GM21447 (cell line): ENCODE measurements around the gene CDH23.

Experiments used
- ATAC-seq: cut with Tn5 transposase; IDR thresholded peaks from one replicate; pipeline ENCODE4 v1.9.1; 2021; ENCODE audit not compliant: unreplicated experiment

The CDH23 gene

DNA sequence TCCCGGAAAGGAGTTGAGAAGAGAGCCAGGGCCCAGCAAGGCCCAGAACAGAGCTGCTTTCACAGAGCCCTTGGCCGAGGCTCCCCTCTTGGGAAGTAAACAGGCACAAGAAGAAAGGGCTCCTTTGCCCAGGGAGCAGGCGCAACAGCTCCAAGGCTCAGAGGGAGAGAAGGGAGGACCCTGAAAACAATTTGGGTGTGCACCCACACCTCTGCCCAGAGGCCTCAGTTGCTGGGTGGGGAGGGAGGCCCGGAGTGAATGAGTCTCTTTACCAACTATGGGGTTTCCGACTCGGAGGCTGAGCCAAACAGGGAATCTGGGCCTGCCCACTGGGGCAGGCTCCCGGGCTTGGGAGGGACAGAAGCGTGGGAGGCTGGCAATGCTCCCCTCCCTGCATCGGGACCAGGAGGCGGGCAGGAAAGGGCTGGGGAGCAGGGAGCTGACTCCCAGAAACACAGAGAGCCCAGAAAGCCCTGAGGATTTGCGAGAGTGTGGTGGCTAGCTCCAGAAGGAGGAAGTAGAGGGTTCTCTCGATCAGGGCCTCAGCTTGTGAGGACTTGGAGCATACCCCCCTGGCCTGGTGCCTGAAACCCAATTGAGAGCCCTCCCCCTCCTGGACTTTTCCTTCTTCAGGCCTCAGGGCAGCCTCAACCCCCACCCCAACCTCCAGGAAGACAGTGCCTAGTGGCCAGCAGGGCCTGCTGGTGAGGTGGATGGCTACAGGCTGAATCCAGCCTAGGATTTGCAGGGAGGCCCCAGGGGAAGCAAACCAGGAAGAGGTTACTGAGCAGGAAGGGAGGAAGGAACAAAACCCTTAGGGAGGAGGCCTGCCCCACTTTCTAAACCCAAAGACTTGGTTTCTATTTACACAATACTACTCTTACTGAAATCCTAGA is 316.7 kb downstream of the CDH23 start:
- no peak for ATAC-seq

DNA sequence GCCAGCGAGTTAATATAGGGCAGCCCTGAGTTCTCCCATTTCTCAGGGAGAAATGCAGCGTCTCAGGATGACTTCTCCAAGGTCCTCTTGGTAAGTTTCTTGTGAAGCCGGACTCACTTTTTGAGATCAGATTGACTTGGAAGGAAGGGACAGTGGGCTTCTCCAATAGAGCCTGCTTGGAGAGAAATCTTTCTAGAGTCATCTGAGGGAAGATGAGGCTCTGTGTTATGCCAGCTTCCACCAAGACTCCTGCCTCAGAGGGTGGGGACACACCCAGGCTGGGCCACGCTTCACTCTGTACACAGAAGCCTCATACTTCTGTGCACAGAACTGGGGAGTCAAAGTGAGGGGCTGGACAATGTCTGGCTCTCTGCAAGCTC is 317.3 kb downstream of the CDH23 start:
- no peak for ATAC-seq

- ATAC-seq, result no peak
These were observed 317.9 kb downstream of the CDH23 start for GRCh38 chr10:71714592-71714991.

DNA sequence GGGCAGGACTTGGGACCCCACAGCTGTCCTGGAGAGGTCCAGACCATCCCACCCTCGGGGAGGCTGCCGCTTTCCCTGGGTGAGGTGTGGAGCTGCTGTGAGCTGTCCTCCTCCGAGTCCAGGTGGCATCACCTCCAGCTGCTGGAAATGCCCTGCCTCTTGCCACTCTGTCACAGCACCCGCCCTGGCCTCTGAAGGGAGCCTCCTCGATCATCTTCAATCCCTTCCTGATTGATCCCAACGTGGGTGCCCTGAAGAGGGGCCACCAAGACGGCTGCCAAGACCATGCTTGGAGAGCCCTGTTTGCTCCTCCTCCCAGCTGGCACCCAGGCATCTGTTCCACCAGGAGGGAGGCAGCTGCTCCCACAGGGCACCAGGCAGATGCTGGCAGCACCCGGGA is 318.3 kb downstream of the CDH23 start:
- ATAC-seq, result no peak

DNA sequence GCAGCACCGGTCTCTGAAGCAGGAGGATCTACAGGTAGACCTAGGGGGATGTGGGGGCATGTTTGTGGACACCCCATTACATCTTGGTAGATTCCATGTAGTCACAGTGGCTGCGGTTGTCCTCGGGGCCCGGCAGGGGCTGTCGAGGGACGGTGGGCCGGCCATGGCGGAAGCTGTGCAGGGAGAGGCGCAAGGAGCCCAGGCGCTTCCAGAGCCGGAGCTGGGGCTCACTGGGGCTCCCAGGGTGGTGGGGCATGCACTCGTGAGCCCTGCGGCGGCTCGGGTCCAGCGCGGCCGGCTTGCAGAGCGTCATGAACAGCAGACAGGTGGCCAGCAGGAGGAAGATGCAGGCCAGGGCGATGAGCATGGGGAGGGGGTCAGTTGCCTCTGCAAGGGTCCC is 319.1 kb downstream of the CDH23 start:
- ATAC-seq, result no peak

DNA sequence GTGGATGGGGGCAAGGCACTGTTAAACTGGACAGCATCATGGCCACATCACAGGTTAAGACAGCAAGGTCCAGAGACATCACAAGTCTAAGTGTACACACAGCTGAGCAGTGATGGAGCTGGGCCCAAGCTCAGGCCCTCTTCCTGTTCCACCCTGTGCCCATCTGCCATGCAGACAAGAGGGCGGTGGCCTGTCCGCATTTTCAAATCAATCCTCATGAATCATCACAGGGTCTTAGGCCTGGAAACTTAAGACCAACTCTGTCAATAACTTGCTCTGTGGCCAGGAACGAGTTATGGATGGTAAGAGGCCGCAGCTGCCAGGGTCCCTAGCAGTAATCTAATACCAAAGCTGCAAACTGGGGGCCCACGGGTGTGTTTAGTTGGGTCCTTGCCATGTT is 319.7 kb downstream of the CDH23 start:
- no peak for ATAC-seq

DNA sequence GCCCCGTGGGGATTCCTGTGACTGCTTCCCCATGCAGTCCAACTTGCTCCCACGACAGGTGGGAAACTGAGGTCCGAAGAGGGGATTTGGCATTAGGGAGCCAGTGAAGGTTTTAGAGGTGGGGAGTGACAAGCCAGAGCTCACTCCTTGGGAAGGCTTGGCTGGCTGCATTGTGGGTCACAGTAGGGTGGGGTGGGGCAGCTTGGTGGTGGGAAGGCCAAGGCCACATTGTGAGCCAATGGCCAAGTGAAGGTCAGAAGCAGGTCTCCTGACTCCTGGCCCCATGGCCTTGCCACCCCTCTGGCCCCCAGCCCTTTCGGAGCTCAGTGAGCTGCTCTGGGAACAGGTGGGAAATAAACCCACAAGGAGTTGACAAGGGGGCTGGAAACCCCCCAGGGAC is 320.3 kb downstream of the CDH23 start:
- no peak for ATAC-seq

- ATAC-seq, result no peak
These were observed 320.8 kb downstream of the CDH23 start for GRCh38 chr10:71717551-71717951.

DNA sequence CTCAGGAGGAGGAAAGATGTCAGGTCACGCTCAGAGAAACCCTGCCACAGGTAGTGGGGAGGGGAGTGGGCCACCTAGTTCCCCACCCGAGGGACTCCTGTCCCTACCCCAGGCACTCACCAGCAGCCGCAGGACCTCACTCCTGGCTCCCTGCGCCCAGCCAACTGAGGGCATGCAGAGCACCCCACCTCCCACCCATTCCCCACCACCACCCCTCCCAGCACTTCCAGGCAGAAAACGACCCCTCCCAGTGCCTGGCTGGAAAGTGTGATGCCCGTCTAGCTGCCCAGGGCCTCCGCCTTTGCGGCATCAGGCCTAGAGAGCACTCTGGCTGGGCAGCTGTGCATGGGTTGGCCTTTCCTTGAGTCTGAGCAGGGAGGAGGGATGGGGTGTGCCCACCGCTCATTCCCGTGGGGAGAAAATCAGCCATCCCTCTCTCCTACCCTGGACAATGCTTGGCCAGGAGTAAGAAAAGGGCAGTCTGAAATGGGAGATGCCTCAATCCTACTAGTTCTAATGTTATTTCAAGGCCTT is 321.5 kb downstream of the CDH23 start:
- no peak for ATAC-seq

- ATAC-seq, result no peak
These were observed 322.3 kb downstream of the CDH23 start for GRCh38 chr10:71719042-71719441.

- no peak for ATAC-seq
These were observed 322.9 kb downstream of the CDH23 start, which contains the start of gene C10orf105 for GRCh38 chr10:71719464-71720201. C10orf105 (minus strand) TSS chr10:71719778; CDS start chr10:71716337, 3,441 bp downstream.

GRCh38 chr10:71720288-71720687 is 323.6 kb downstream of the CDH23 start:
- ATAC-seq, result no peak

- no peak for ATAC-seq
These were observed 324.6 kb downstream of the CDH23 start for GRCh38 chr10:71721313-71721712.

- no peak for ATAC-seq
These were observed 326.1 kb downstream of the CDH23 start for GRCh38 chr10:71722849-71723248.

GRCh38 chr10:71723311-71723710 is 326.6 kb downstream of the CDH23 start:
- ATAC-seq, result no peak

- ATAC-seq, result no peak
These were observed 327.8 kb downstream of the CDH23 start for GRCh38 chr10:71724539-71724938.

- ATAC-seq, result no peak
These were observed 328.5 kb downstream of the CDH23 start for GRCh38 chr10:71725249-71725648.

DNA sequence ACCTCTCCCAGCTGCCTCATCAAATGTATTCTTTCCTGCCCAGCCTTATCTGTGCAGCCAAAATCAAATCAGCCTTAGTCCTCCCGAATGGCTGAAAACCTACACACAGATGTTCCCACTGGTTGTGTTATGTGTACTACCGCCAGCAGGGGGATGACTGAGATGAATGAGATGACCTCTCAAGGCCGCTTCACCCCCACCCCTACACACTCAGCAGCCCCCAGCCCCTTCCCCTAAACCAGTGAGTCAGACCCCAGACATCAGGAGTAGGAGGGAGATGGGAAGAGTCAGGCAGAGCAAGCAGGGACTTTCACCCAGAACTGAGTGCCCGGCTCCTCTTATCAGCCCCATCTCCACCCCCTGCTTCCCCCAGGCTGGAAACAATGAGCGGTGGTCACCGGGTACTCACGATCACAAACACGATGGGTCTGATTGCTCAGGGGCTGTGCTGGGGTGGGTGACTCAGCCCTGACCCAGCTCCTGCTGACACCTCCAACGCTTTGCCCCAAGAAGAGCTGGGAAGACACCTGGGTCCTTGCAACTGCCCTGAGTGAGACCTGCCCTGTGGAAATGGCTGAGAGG is 329.4 kb downstream of the CDH23 start:
- no peak for ATAC-seq

GRCh38 chr10:71726580-71727104 is 329.9 kb downstream of the CDH23 start:
- no peak for ATAC-seq

DNA sequence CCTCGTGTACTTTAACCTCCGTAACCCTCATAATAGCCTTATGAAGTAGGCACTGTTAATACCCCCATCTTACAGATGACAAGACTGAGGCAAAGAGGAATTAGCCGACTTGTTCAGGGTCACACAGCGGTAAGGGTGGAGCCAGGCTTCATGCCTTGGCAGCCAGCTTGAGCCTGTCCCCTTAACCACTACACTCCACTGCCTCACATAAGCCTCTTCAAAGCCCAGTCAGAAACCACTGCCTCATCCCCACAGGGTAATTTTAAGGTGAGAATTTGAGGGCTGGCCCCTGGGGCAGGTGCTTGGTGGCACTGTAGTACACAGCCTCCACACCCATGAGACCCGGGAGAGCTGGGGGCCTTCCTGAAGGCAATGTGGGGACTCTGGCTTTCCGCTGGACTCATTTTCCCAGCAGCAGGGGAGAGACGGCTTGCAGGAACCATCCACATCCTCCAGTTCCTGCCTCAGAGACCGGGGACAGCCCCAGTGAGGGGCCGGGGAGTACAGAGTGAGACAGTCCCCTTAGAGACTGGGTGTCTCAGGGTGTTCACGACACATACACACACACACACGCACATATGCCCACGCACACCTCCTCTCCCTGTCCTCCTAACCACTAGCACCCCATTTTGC is 330.5 kb downstream of the CDH23 start:
- ATAC-seq, result peak; percentile 44
